Peyer's patch (tissue), 4 donors: ENCODE data around the gene MAP2K3.

Experiments used
- CTCF ChIP-seq, 6 experiments: fragments of 450-650 bp in 4 of 6; fragments of 200-600 bp in 2 of 6; sonication (generic) in 1 of 6; IDR thresholded peaks; one replicate each; pipeline ENCODE4 v1.5.1; 2017 to 2019; ENCODE audit warnings: antibody characterized with exemption in 6 of 6, mild to moderate bottlenecking in 3 of 6, moderate library complexity in 1 of 6
- POLR2A ChIP-seq, 2 donors: fragments of 450-650 bp; IDR thresholded peaks; one replicate each; pipeline ENCODE4 v1.5.1; 2017; ENCODE audit warnings: antibody characterized with exemption in 2 of 2, mild to moderate bottlenecking in 2 of 2, moderate library complexity in 2 of 2

- TF ChIP-seq CTCF (IDR thresholded peaks at IDR 0.05) = no peak
- no peak for TF ChIP-seq POLR2A (IDR thresholded peaks at IDR 0.05)
Measured at GRCh38 chr17:21361020-21361809, 76.7 kb downstream of the MAP2K3 start.
